HepG2 (cell line): Measurements from ENCODE around the gene XPNPEP1. TPM values are rescaled to one million over a fixed set of nuclear protein-coding genes. Genes with fewer than 3 reads are reported as not detected.

ENCODE experiments used
- ATAC-seq: fragments of 200-7000 bp; cut with Tn5 transposase; 3 replicates; pipeline ENCODE4 v1.9.1; 2020; ENCODE audit warnings: mild to moderate bottlenecking, moderate library complexity
- BruUV-seq: library from RNA; stranded (reverse); fragments of 400-500 nt; replicated peaks from 2 replicates; lab custom pipeline; 2021; lab: Mats Ljungman, UMichigan
- CTCF ChIA-PET: fragments of 300-600 bp; formaldehyde crosslinking; extraction: SDS; loops from one replicate; lab custom pipeline; 2021; ENCODE audit warnings: low total read pairs, inconsistent platforms, low intra/inter-chr PET ratio; lab: Yijun Ruan, JAX
- POLR2A ChIA-PET: fragments of 350-600 bp; sonication (Branson Sonifier 250); formaldehyde crosslinking; loops from one replicate; lab custom pipeline; 2020; ENCODE audit warnings: antibody characterized with exemption, inconsistent platforms; lab: Yijun Ruan, JAX
- DNase-seq: peaks from one replicate; pipeline ENCODE4 v3.0.0-alpha.2; 2015; ENCODE audit warnings: low spot score
- FAIRE-seq: peaks from 3 replicates; lab custom pipeline; 2011; peaks lifted over from hg19 to GRCh38; lab: Jason Lieb, UNC
- H2AFZ ChIP-seq: one replicate; pipeline ENCODE4 v1.6.1; 2011; ENCODE audit warnings: low read length, inconsistent platforms
- H3K27ac ChIP-seq: fragments of 300-600 bp; 3 replicates; pipeline ENCODE4 v1.8.0; 2011; ENCODE audit warnings: mixed run types, mild to moderate bottlenecking, mixed read lengths, low read length, inconsistent platforms; ENCODE audit not compliant: insufficient read depth; ENCODE audit errors: extremely low read length
- H3K27me3 ChIP-seq, 2 experiments: fragments of 200-600 bp in 1 of 2; 2 replicates in 1 of 2; 3 replicates in 1 of 2; pipeline versions ENCODE4 v1.6.0 to v1.8.0; 2011; ENCODE audit warnings: low read length in 2 of 2, mild to moderate bottlenecking in 2 of 2, moderate library complexity in 2 of 2, inconsistent platforms in 1 of 2; ENCODE audit not compliant: insufficient read depth in 2 of 2, control insufficient read depth in 1 of 2
- H3K36me3 ChIP-seq, 2 experiments: fragments of 200-600 bp in 1 of 2; replicated peaks in 1 of 2; 2 replicates in 1 of 2; 3 replicates in 1 of 2; pipeline versions ENCODE4 v1.5.1 to v1.8.0; 2011; ENCODE audit warnings: low read length in 2 of 2, inconsistent platforms in 1 of 2; ENCODE audit not compliant: insufficient read depth in 2 of 2, control insufficient read depth in 1 of 2
- H3K4me1 ChIP-seq: 2 replicates; pipeline ENCODE4 v1.5.1; 2012; ENCODE audit warnings: low read length, inconsistent platforms; ENCODE audit not compliant: insufficient read depth
- H3K4me2 ChIP-seq: 2 replicates; pipeline ENCODE4 v1.6.0; 2011; ENCODE audit warnings: low read depth, low read length, inconsistent platforms
- H3K4me3 ChIP-seq, 3 experiments: fragments of 200-600 bp in 1 of 3; sonication (generic), shearing (Covaris generic) in 1 of 3; replicated peaks in 1 of 3; 2 replicates each; pipeline ENCODE4 v1.5.1; 2011 to 2016; ENCODE audit warnings: low read length in 3 of 3, inconsistent platforms in 2 of 3, low read depth in 2 of 3, mild to moderate bottlenecking in 2 of 3, control low read depth in 1 of 3, mixed read lengths in 1 of 3; ENCODE audit not compliant: insufficient read depth in 1 of 3
- H3K79me2 ChIP-seq: one replicate; pipeline ENCODE4 v1.6.1; 2011; ENCODE audit warnings: low read length, inconsistent platforms; ENCODE audit not compliant: insufficient read depth
- H3K9ac ChIP-seq: 2 replicates; pipeline ENCODE4 v1.6.0; 2011; ENCODE audit warnings: mild to moderate bottlenecking, low read depth, low read length, inconsistent platforms; ENCODE audit not compliant: insufficient read depth
- H3K9me3 ChIP-seq: 2 replicates; pipeline ENCODE4 v1.5.1; 2012; ENCODE audit warnings: mild to moderate bottlenecking, low read length
- H4K20me1 ChIP-seq: 2 replicates; pipeline ENCODE4 v1.6.0; 2011; ENCODE audit warnings: inconsistent platforms, mild to moderate bottlenecking, low read length, moderate library complexity; ENCODE audit not compliant: insufficient read depth
- CBX2 ChIP-seq, 2 experiments: fragments of 200-600 bp in 1 of 2; sonication (generic); formaldehyde crosslinking in 1 of 2; IDR thresholded peaks; 2 replicates each; pipeline versions ENCODE4 v1.7.0 to v1.8.1; 2018 to 2022; ENCODE audit warnings: low read depth in 2 of 2, low read length in 1 of 2, mild to moderate bottlenecking in 1 of 2, missing genetic modification reagents in 1 of 2
- CEBPB ChIP-seq: IDR thresholded peaks from 2 replicates; pipeline ENCODE4 v1.6.1; 2011; ENCODE audit warnings: low read depth, low read length, improper control_type of control experiment, borderline replicate concordance
- CSRNP1 ChIP-seq: sonication (generic); formaldehyde crosslinking; IDR thresholded peaks from 2 replicates; pipeline ENCODE4 v1.8.1; 2023; ENCODE audit warnings: mild to moderate bottlenecking, missing genetic modification reagents
- EEA1 ChIP-seq: sonication (generic); formaldehyde crosslinking; IDR thresholded peaks from 2 replicates; pipeline ENCODE4 v1.5.1; 2020; ENCODE audit warnings: mild to moderate bottlenecking, missing genetic modification reagents, borderline replicate concordance
- HOMEZ ChIP-seq: IDR thresholded peaks from 2 replicates; pipeline ENCODE4 v1.6.1; 2016; ENCODE audit warnings: low read depth
- JDP2 ChIP-seq: sonication (generic); formaldehyde crosslinking; IDR thresholded peaks from 2 replicates; pipeline ENCODE4 v1.8.1; 2022; ENCODE audit warnings: missing genetic modification reagents, borderline replicate concordance
- KDM5B ChIP-seq: sonication (generic); formaldehyde crosslinking; IDR thresholded peaks from 2 replicates; pipeline ENCODE4 v1.4.0; 2020; ENCODE audit warnings: missing genetic modification reagents, mild to moderate bottlenecking, borderline replicate concordance
- PBX2 ChIP-seq: IDR thresholded peaks from 2 replicates; pipeline ENCODE4 v1.6.1; 2016; ENCODE audit warnings: control low read depth
- REPIN1 ChIP-seq: sonication (generic); formaldehyde crosslinking; IDR thresholded peaks from 2 replicates; pipeline ENCODE4 v1.8.0; 2022; ENCODE audit warnings: missing genetic modification reagents, low read depth, mild to moderate bottlenecking, borderline replicate concordance
- ZNF282 ChIP-seq: fragments of 450-650 bp; IDR thresholded peaks from 2 replicates; pipeline ENCODE4 v1.6.1; 2018; ENCODE audit not compliant: partially characterized antibody
- ZNF569 ChIP-seq: sonication (generic); formaldehyde crosslinking; IDR thresholded peaks from 2 replicates; pipeline ENCODE4 v1.5.0; 2020; ENCODE audit warnings: mild to moderate bottlenecking, missing genetic modification reagents, moderate library complexity, borderline replicate concordance
- ZNF570 ChIP-seq: sonication (generic); formaldehyde crosslinking; IDR thresholded peaks from 2 replicates; pipeline ENCODE4 v1.4.0; 2020; ENCODE audit warnings: mild to moderate bottlenecking, missing genetic modification reagents, borderline replicate concordance
- ZSCAN9 ChIP-seq: IDR thresholded peaks from 2 replicates; pipeline ENCODE4 v1.6.1; 2016; ENCODE audit warnings: borderline replicate concordance
- in situ Hi-C: cut with HindIII; loops from 2 replicates; pipeline ENCODE4 v1.10.0; 2017; ENCODE audit warnings: low pct_unique_long_range_greater_than_20kb; ENCODE audit not compliant: extremely low pct_ligation_motif_present
- intact Hi-C: fragments of 100-400 bp; cut with micrococcal nuclease; formaldehyde crosslinking; loops from one replicate; pipeline ENCODE4 v1.10.0; 2022; ENCODE audit not compliant: unreplicated experiment
- polyA plus RNA-seq, 8 experiments: library from polyadenylated mRNA; depleted of rRNA in 3 of 8; stranded (reverse) in 7 of 8; unstranded in 1 of 8; fragments of >200 nt; fragmentation: Illumina TruSeq in 4 of 8; extraction: Trizol in 4 of 8; gene quantifications; 2 replicates each; pipeline versions ENCODE4 v1.2.1 to v1.2.3, GENCODE V29; 2011 to 2016; ENCODE audit warnings: low read depth in 4 of 8, missing spikeins in 1 of 8, mixed read lengths in 1 of 8; ENCODE audit not compliant: insufficient read depth in 1 of 8
- total RNA-seq, 5 experiments: library from RNA; depleted of rRNA; stranded (reverse); fragments of >200 nt; fragmentation: Illumina TruSeq; extraction: Trizol; gene quantifications; 2 replicates each; pipeline ENCODE4 v1.2.3, GENCODE V29; 2016; ENCODE audit warnings: low read depth in 1 of 5

The XPNPEP1 gene
- total and polyA plus RNA-seq, 2 of the 13 experiments (the other 11 are each of a cell fraction or from before 2014, with no cell fraction given) = 30.3 to 55.5 TPM

- in situ Hi-C loops = no loop called here
- DNase-seq (no peak), FAIRE-seq (no peak), ATAC-seq (no peak)
- BruUV-seq = no TSS peak
- Histone ChIP-seq H3K4me1 (0 out of 2 replicates have a peak, but pooled peaks cover 10% of the 10 kb centered on the region), H4K20me1 (no peaks in the 10 kb centered on the region), H3K79me2 (no peaks in the 10 kb centered on the region), H3K9ac (no peak overlapping the region), H3K9me3 (no peaks in the 10 kb centered on the region), H2AFZ (no peak overlapping the region), H3K36me3 (no peaks in the 10 kb centered on the region), H3K4me3 (no peak overlapping the region), H3K27ac (no peak overlapping the region), H3K4me2 (no peak overlapping the region), H3K27me3 (no peaks in the 10 kb centered on the region)
- intact Hi-C loops = no loop called here
- CTCF ChIA-PET = no interaction called here
- TF ChIP-seq KDM5B (CRISPR knock-in tag) = no peak
- TF ChIP-seq ZNF569 = no peak
- TF ChIP-seq ZNF282 = no peak
- TF ChIP-seq CEBPB = no peak
- TF ChIP-seq CSRNP1 (CRISPR knock-in tag) = no peak
- TF ChIP-seq JDP2 (CRISPR knock-in tag) = no peak
- no peak for TF ChIP-seq EEA1 (CRISPR knock-in tag)
- no peak for TF ChIP-seq ZNF570 (CRISPR knock-in tag)
- TF ChIP-seq REPIN1 = no peak
- no peak for TF ChIP-seq HOMEZ (CRISPR knock-in tag)
- no peak for TF ChIP-seq ZSCAN9 (CRISPR knock-in tag)
- TF ChIP-seq PBX2 (CRISPR knock-in tag) = no peak
- no peak for TF ChIP-seq CBX2 (IDR thresholded peaks at IDR 0.05; ENCODE audit: low read depth, low read length)
- no peak for TF ChIP-seq CBX2 (CRISPR knock-in tag; IDR thresholded peaks at IDR 0.05; ENCODE audit: low read depth)
- POLR2A ChIA-PET = no interaction called here
Measured at GRCh38 chr10:109952526-109952925, 29.2 kb upstream of the XPNPEP1 start.
